Naive thymus-derived CD4-positive, alpha-beta T cell (primary cell): ENCODE data around the gene VPS29. TPM values are rescaled to one million over a fixed set of nuclear protein-coding genes. Genes with fewer than 3 reads are reported as not detected.

ENCODE experiments used
- ATAC-seq: fragments of 150-1000 bp; cut with Tn5 transposase; 2 replicates; pipeline ENCODE4 v1.10.0; 2021; ENCODE audit warnings: mild to moderate bottlenecking, moderate library complexity
- CTCF ChIA-PET: fragments of 350-600 bp; sonication (Branson Sonifier 250); formaldehyde crosslinking; loops from one replicate; lab custom pipeline; 2021; ENCODE audit warnings: antibody characterized with exemption; lab: Charles Lee
- POLR2A ChIA-PET: fragments of 350-600 bp; sonication (Branson Sonifier 250); formaldehyde crosslinking; loops from one replicate; lab custom pipeline; 2021; ENCODE audit warnings: antibody characterized with exemption, inconsistent platforms; lab: Charles Lee
- DNase-seq, 9 donors: peaks; one replicate each; pipeline versions ENCODE4 v3.0.0 to v3.0.0-alpha.2; 2020 to 2022; ENCODE audit warnings: mixed read lengths in 1 of 9
- H3K27ac ChIP-seq: one replicate; pipeline ENCODE4 v1.7.0; 2013; ENCODE audit warnings: mild to moderate bottlenecking, low read depth, low read length, moderate library complexity
- H3K27me3 ChIP-seq, 2 donors: one replicate each; pipeline ENCODE4 v1.7.0; 2013; ENCODE audit warnings: low read length in 2 of 2, mild to moderate bottlenecking in 2 of 2, moderate library complexity in 2 of 2; ENCODE audit not compliant: control insufficient read depth in 2 of 2, insufficient read depth in 2 of 2
- H3K36me3 ChIP-seq, 3 experiments: 1 replicate in 2 of 3; 2 replicates in 1 of 3; pipeline ENCODE4 v1.7.0; 2013; ENCODE audit warnings: low read length in 3 of 3, mild to moderate bottlenecking in 3 of 3, moderate library complexity in 1 of 3; ENCODE audit not compliant: insufficient read depth in 3 of 3, control insufficient read depth in 2 of 3
- H3K4me1 ChIP-seq, 2 donors: one replicate each; pipeline ENCODE4 v1.7.0; 2013; ENCODE audit warnings: low read length in 2 of 2, mild to moderate bottlenecking in 2 of 2, moderate library complexity in 1 of 2; ENCODE audit not compliant: control insufficient read depth in 2 of 2, insufficient read depth in 2 of 2
- H3K4me3 ChIP-seq: 2 replicates; pipeline ENCODE4 v1.7.0; 2013; ENCODE audit warnings: mild to moderate bottlenecking, low read length
- H3K9me3 ChIP-seq, 3 experiments: 1 replicate in 2 of 3; 2 replicates in 1 of 3; pipeline ENCODE4 v1.7.0; 2013; ENCODE audit warnings: low read length in 3 of 3; ENCODE audit not compliant: control insufficient read depth in 2 of 3
- H3K27ac Mint-ChIP-seq, 9 donors: one replicate each; pipeline ENCODE4 v1.8.0; 2020 to 2022; ENCODE audit warnings: mixed read lengths in 9 of 9, mild to moderate bottlenecking in 8 of 9, moderate library complexity in 5 of 9, inconsistent platforms in 2 of 9
- H3K27me3 Mint-ChIP-seq, 5 donors: one replicate each; pipeline ENCODE4 v1.8.0; 2021 to 2022; ENCODE audit warnings: mixed read lengths in 5 of 5, mild to moderate bottlenecking in 1 of 5
- H3K36me3 Mint-ChIP-seq, 5 donors: one replicate each; pipeline ENCODE4 v1.8.0; 2020 to 2022; ENCODE audit warnings: mixed read lengths in 5 of 5, mild to moderate bottlenecking in 3 of 5, inconsistent platforms in 1 of 5
- H3K4me1 Mint-ChIP-seq, 7 donors: one replicate each; pipeline ENCODE4 v1.8.0; 2020 to 2022; ENCODE audit warnings: mixed read lengths in 7 of 7, mild to moderate bottlenecking in 3 of 7, inconsistent platforms in 1 of 7
- H3K4me3 Mint-ChIP-seq, 10 donors: one replicate each; pipeline ENCODE4 v1.8.0; 2020 to 2022; ENCODE audit warnings: mild to moderate bottlenecking in 10 of 10, mixed read lengths in 10 of 10, moderate library complexity in 6 of 10, inconsistent platforms in 2 of 10
- H3K9me3 Mint-ChIP-seq, 11 donors: one replicate each; pipeline ENCODE4 v1.8.0; 2020 to 2022; ENCODE audit warnings: mixed read lengths in 11 of 11, mild to moderate bottlenecking in 4 of 11, inconsistent platforms in 1 of 11, moderate library complexity in 1 of 11
- intact Hi-C, 2 donors: fragments of 100-400 bp; cut with micrococcal nuclease; formaldehyde crosslinking; loops; one replicate each; pipeline ENCODE4 v1.15.1; 2023
- polyA plus RNA-seq, 2 donors: library from polyadenylated mRNA; unstranded; fragments of 300-500 nt; fragmentation: Illumina TruSeq; gene quantifications; one replicate each; pipeline ENCODE4 v1.2.3, GENCODE V29; 2021
- total RNA-seq, 6 experiments: library from RNA in 5 of 6; stranded (reverse) in 5 of 6; gene quantifications; 1 replicate in 5 of 6; 2 replicates in 1 of 6; pipeline ENCODE4 v1.2.3 and lab custom pipeline; 2021 to 2026

VPS29 gene
- total RNA-seq = 100 to 1,000 TPM in 3 of 5 experiments, 10 to 100 TPM in 2; 78.5 to 131 (median 115) TPM
- 100 to 1,000 TPM; 134 to 158 TPM for polyA plus RNA-seq
- 28.7 reads per million, percentile 59 among the genes with 10 or more reads in this experiment for total RNA-seq (lab: John Stamatoyannopoulos, UW)

GRCh38 chr12:110501752-110502738 is at the start of gene VPS29, which contains the start of gene RAD9B:
TSS of gene VPS29 (minus strand) at chr12:110502111. CDS start at chr12:110502051, 60 bp downstream.
TSS of gene RAD9B (plus strand) at chr12:110502331. CDS start at chr12:110502338, 7 bp downstream.
- Mint-ChIP-seq H3K9me3 (peaks cover 0 to 6% (median 0%) of the 10 kb centered on the region in 11 donors), H3K36me3 (peaks cover 0 to 13% (median 0%) of the 10 kb centered on the region in 5 donors), H3K4me1 (peaks cover 22 to 52% (median 39%) of the 10 kb centered on the region in 7 donors), H3K27ac (peak within 1 kb of the TSS; percentile 93 to 100 (median 97)), H3K27me3 (peaks cover 0 to 3% (median 0%) of the 10 kb centered on the region in 5 donors), H3K4me3 (peak within 1 kb of the TSS; percentile 88 to 100 (median 97))
- peak within 1 kb of the TSS; percentile 89 for H3K27ac ChIP-seq
- ChIA-PET POLR2A (interaction anchor here (0.6 to 3.4 kb wide), 15 partner anchors 9 to 195 kb away, joined by 3 to 52 read pairs (median 3); partner anchors contain the start of genes ARPC3, FAM216A, GPN3 and TCTN1), CTCF (interaction anchor here (0.7 to 4.3 kb wide), 4 partner anchors 33 to 100 kb away, joined by 6 to 20 read pairs (median 7); partner anchors contain the start of genes ARPC3, FAM216A and GPN3)
- peak within 1 kb of the TSS; percentile 86 for H3K4me3 ChIP-seq
- DNase-seq (peak; percentile 91 to 100 (median 99)), ATAC-seq (peak; percentile 98)
- H3K36me3 ChIP-seq = peaks cover 0 to 4% (median 0%) of the 10 kb centered on the region in 3 experiments
- no peaks in the 10 kb centered on the region for H3K9me3 ChIP-seq
- peaks cover 20 to 22% of the 10 kb centered on the region in 2 donors for H3K4me1 ChIP-seq
- intact Hi-C loops = loop anchor here (1.0 to 5.0 kb wide), 12 partner anchors 34 to 1095 kb away; partner anchors contain the start of genes ARPC3 (in 2 of the 2), FAM216A (in 2 of the 2), GPN3 (in 2 of the 2) and PPTC7 (in 2 of the 2)
- H3K27me3 ChIP-seq = no peaks in the 10 kb centered on the region

GRCh38 chr12:110550981-110551380 is 49.1 kb upstream of the VPS29 start:
- DNase-seq (no peak), ATAC-seq (no peak)
- ChIA-PET CTCF (interaction anchor here (0.6 to 6.6 kb wide), 12 partner anchors 11 to 147 kb away, joined by 3 to 171 read pairs (median 3); partner anchors contain the start of genes ARPC3, FAM216A, GPN3 and RAD9B), POLR2A (interaction anchor here (4.8 kb wide), 1 partner anchor 50 kb away, joined by 38 read pairs; no protein-coding TSS in a partner anchor)
- no peak overlapping the region for H3K4me3 Mint-ChIP-seq
- Histone ChIP-seq H3K36me3 (peaks cover 0 to 19% (median 4%) of the 10 kb centered on the region in 3 experiments), H3K27me3 (no peaks in the 10 kb centered on the region), H3K9me3 (no peaks in the 10 kb centered on the region), H3K4me1 (peaks cover 0 to under 1% of the 10 kb centered on the region in 2 donors), H3K4me3 (no peak overlapping the region), H3K27ac (no peak overlapping the region)
- H3K9me3 Mint-ChIP-seq = no peaks in the 10 kb centered on the region
- no peak overlapping the region for H3K27ac Mint-ChIP-seq
- peaks cover 7 to 31% (median 14%) of the 10 kb centered on the region in 5 donors for H3K36me3 Mint-ChIP-seq
- intact Hi-C loops = loop anchor here (5.0 kb wide), 3 partner anchors 84 to 449 kb away; partner anchors contain the start of genes FAM216A (in 1 of the 2) and GPN3 (in 1 of the 2)
- no peaks in the 10 kb centered on the region for H3K27me3 Mint-ChIP-seq
- H3K4me1 Mint-ChIP-seq = peaks cover 19 to 64% (median 47%) of the 10 kb centered on the region in 7 donors

- no peaks in the 10 kb centered on the region for H3K4me1 ChIP-seq
- H3K27ac Mint-ChIP-seq = peak overlapping the region in 3 of 9 donors; percentile 27 to 67 (median 38)
- peaks cover 0 to 27% (median 9%) of the 10 kb centered on the region in 3 experiments for H3K36me3 ChIP-seq
- H3K9me3 ChIP-seq = no peaks in the 10 kb centered on the region
- no peak overlapping the region for H3K27ac ChIP-seq
- no peak overlapping the region for H3K4me3 ChIP-seq
- DNase-seq (no peak), ATAC-seq (no peak)
- H3K36me3 Mint-ChIP-seq = peaks cover 8 to 32% (median 14%) of the 10 kb centered on the region in 5 donors
- no peak overlapping the region for H3K4me3 Mint-ChIP-seq
- no peaks in the 10 kb centered on the region for H3K27me3 Mint-ChIP-seq
- ChIA-PET POLR2A (interaction anchor here (0.7 to 4.8 kb wide), 4 partner anchors 11 to 137 kb away, joined by 3 to 38 read pairs (median 4); no protein-coding TSS in a partner anchor), CTCF (interaction anchor here (0.6 to 2.6 kb wide), 5 partner anchors 32 to 102 kb away, joined by 3 to 25 read pairs (median 6); partner anchors contain the start of gene ARPC3)
- H3K4me1 Mint-ChIP-seq = peaks cover 10 to 60% (median 41%) of the 10 kb centered on the region in 7 donors
- H3K9me3 Mint-ChIP-seq = no peaks in the 10 kb centered on the region
- no peaks in the 10 kb centered on the region for H3K27me3 ChIP-seq
- intact Hi-C loops = loop anchor here (5.0 kb wide), 3 partner anchors 82 to 447 kb away; partner anchors contain the start of genes FAM216A (in 1 of the 2) and GPN3 (in 1 of the 2)
Observed at GRCh38 chr12:110549716-110550115, 47.8 kb upstream of the VPS29 start.

DNA sequence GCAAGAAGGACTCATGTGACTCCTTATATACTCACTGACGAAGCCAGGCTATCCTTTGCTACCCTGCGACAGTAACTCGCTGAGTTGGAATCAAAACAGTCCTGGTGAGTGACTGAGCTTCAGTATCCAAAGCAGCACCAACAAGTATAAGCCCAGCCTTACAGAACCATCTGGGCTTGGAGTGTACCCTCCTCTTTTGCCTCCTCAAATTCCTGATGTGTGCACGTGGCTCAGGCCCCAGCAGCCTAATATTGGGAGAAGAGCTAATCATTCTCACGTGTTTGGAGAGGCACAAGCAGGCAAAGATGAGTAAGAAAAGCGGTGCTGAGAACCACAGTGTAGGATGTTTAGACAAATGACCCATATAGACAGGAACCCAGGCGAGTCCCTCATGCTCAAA is 46.8 kb upstream of the VPS29 start:
- intact Hi-C loops = no loop called here
- Histone ChIP-seq H3K36me3 (peaks cover 0 to 27% (median 9%) of the 10 kb centered on the region in 3 experiments), H3K4me3 (no peak overlapping the region), H3K27me3 (no peaks in the 10 kb centered on the region), H3K9me3 (no peaks in the 10 kb centered on the region), H3K27ac (no peak overlapping the region), H3K4me1 (no peaks in the 10 kb centered on the region)
- no peak for DNase-seq
- ChIA-PET POLR2A (interaction anchor here (1.1 to 4.8 kb wide), 2 partner anchors 52 to 57 kb away, joined by 3 to 38 read pairs; no protein-coding TSS in a partner anchor), CTCF (interaction anchor here (0.6 to 2.6 kb wide), 6 partner anchors 10 to 99 kb away, joined by 3 to 25 read pairs (median 5); partner anchors contain the start of gene ARPC3)
- no peak overlapping the region for H3K4me3 Mint-ChIP-seq
- no peaks in the 10 kb centered on the region for H3K27me3 Mint-ChIP-seq
- H3K27ac Mint-ChIP-seq = peak overlapping the region in 3 of 9 donors; percentile 28 to 68 (median 55)
- H3K4me1 Mint-ChIP-seq = peaks cover 10 to 55% (median 44%) of the 10 kb centered on the region in 7 donors
- H3K36me3 Mint-ChIP-seq = peaks cover 9 to 32% (median 16%) of the 10 kb centered on the region in 5 donors
- no peak for ATAC-seq
- no peaks in the 10 kb centered on the region for H3K9me3 Mint-ChIP-seq

DNA sequence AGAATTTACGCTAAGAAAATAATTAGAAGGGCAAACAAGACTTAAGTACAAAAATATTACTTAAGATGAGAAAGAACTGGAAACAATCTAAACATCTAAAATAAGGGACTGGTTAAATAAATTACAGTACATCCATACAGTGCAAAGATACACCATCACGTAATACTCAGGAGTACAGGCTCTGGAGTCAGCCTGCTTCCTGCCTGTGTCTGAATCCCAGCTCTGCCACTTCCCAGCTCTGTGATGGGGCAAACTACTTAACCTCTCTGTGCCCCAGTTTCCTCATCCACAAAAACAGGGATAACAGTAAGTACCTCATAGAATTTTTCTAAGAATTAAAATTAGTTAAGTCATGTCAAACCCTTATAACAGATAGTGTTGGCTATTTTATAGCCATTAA is 45.2 kb upstream of the VPS29 start:
- POLR2A ChIA-PET = no interaction called here
- no peaks in the 10 kb centered on the region for H3K27me3 Mint-ChIP-seq
- Histone ChIP-seq H3K4me1 (no peaks in the 10 kb centered on the region), H3K9me3 (no peaks in the 10 kb centered on the region), H3K27ac (no peak overlapping the region), H3K4me3 (no peak overlapping the region), H3K27me3 (no peaks in the 10 kb centered on the region), H3K36me3 (peaks cover 0 to 37% (median 9%) of the 10 kb centered on the region in 3 experiments)
- intact Hi-C loops = no loop called here
- ATAC-seq (no peak), DNase-seq (no peak)
- peaks cover 12 to 36% (median 26%) of the 10 kb centered on the region in 5 donors for H3K36me3 Mint-ChIP-seq
- H3K4me1 Mint-ChIP-seq = peaks cover 15 to 57% (median 48%) of the 10 kb centered on the region in 7 donors
- no peaks in the 10 kb centered on the region for H3K9me3 Mint-ChIP-seq
- no peak overlapping the region for H3K4me3 Mint-ChIP-seq
- CTCF ChIA-PET = no interaction called here
- no peak overlapping the region for H3K27ac Mint-ChIP-seq
